ENCODE results near the gene TMTC1. TPM values are rescaled to one million over a fixed set of nuclear protein-coding genes. Genes with fewer than 3 reads are reported as not detected.

TMTC1 gene
- total and polyA plus RNA-seq, 9 of the 15 experiments (the other 6 are each of a cell fraction or from before 2014, with no cell fraction given) = under 0.01 to 0.18 (median 0.06) TPM; not detected in 2

DNA sequence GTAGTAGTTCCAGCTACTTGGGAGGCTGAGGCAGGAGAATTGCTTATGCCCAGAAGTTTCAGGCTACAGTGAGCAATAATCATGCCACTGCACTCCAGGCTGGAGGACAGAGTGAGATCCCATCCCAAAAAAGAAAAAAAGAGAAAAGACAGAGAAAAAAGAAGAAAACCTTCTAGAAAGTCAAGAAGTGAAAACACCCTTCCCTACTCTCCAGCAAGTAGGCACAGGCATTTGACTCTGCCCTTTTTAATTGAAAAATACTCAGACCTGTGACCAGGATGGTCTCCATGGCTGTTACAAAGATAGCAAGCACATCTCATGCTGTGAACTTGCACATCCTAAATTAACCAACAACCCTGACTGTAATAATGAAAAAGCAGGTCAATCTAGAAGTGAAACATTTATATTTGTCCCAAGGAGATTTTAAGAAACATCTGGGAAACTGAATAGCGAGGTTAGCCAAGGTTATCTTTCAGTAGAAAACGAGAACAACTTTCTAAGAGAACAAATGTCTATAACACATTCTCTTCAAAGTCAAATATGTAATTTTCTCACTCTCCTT lies 2.0 kb downstream of the TMTC1 start:
- no peaks in the 10 kb centered on the region for H3K4me1 ChIP-seq (replicated peaks in 1 of 2; ENCODE audit: control insufficient read depth in 2 of 2, insufficient read depth in 2 of 2, low read length in 2 of 2)
- H3K27ac ChIP-seq (ENCODE audit: extremely low read depth, low read depth, low read length) = no peak overlapping the region
- no peaks in the 10 kb centered on the region for H3K79me2 ChIP-seq (ENCODE audit: control insufficient read depth, insufficient read depth, low read length)
- H3K9ac ChIP-seq (ENCODE audit: insufficient read depth in 1 of 2, low read depth in 2 of 2, low read length in 2 of 2) = no peak overlapping the region
- CTCF ChIA-PET (ENCODE audit: low intra/inter-chr PET ratio) = no interaction called here
- DNase-seq (ENCODE audit: extremely low read depth in 1 of 4, low spot score in 3 of 4) (no peak), ATAC-seq (no peak), FAIRE-seq (no peak)
- no peaks in the 10 kb centered on the region for H3K9me1 ChIP-seq (ENCODE audit: control insufficient read depth, insufficient read depth, low read length)
- no peaks in the 10 kb centered on the region for H3K27me3 ChIP-seq (ENCODE audit: control insufficient read depth in 2 of 2, insufficient read depth in 2 of 2, low read length in 2 of 2)
- H3K9me3 ChIP-seq (replicated peaks; ENCODE audit: control insufficient read depth, insufficient read depth, low read depth, low read length) = no peaks in the 10 kb centered on the region
- H3K4me3 ChIP-seq = no peak overlapping the region
- H4K20me1 ChIP-seq (replicated peaks; ENCODE audit: control insufficient read depth, insufficient read depth, low read length) = no peaks in the 10 kb centered on the region
- intact Hi-C loops (cut with micrococcal nuclease) (no loop called here), in situ Hi-C loops (cut with MboI) (no loop called here)
- no TSS peak for BruUV-seq (replicated peaks)
- WGBS (ENCODE audit: insufficient coverage, low coverage, missing lambda C conversion rate) = 0% methylated on average over 2 of the region's 2 CpGs
- POLR2A ChIA-PET = no interaction called here
- no peak overlapping the region for H3K4me2 ChIP-seq (ENCODE audit: insufficient read depth, low read length)
- no peak overlapping the region for H2AFZ ChIP-seq (ENCODE audit: low read depth, low read length)
- no peaks in the 10 kb centered on the region for H3K36me3 ChIP-seq (ENCODE audit: control insufficient read depth, insufficient read depth, low read length)
- TF ChIP-seq CSDE1 (IDR thresholded peaks at IDR 0.05) (no peak), ZBTB8A (IDR thresholded peaks at IDR 0.05; ENCODE audit: partially characterized antibody) (no peak), ESRRB (CRISPR knock-in tag; IDR thresholded peaks at IDR 0.05; ENCODE audit: borderline replicate concordance) (no peak), ARID2 (IDR thresholded peaks at IDR 0.05) (no peak), POLR2A (conservative IDR thresholded peaks at IDR 0.05) (no peak), ZC3H11A (IDR thresholded peaks at IDR 0.05; ENCODE audit: low read depth, low read length) (no peak), BDP1 (IDR thresholded peaks at IDR 0.05; ENCODE audit: insufficient read depth, insufficient read length) (no peak), ZKSCAN3 (CRISPR knock-in tag; IDR thresholded peaks at IDR 0.05) (no peak), SREBF2 (CRISPR knock-in tag; IDR thresholded peaks at IDR 0.05) (no peak)
- TF ChIP-seq, protein P1, sequence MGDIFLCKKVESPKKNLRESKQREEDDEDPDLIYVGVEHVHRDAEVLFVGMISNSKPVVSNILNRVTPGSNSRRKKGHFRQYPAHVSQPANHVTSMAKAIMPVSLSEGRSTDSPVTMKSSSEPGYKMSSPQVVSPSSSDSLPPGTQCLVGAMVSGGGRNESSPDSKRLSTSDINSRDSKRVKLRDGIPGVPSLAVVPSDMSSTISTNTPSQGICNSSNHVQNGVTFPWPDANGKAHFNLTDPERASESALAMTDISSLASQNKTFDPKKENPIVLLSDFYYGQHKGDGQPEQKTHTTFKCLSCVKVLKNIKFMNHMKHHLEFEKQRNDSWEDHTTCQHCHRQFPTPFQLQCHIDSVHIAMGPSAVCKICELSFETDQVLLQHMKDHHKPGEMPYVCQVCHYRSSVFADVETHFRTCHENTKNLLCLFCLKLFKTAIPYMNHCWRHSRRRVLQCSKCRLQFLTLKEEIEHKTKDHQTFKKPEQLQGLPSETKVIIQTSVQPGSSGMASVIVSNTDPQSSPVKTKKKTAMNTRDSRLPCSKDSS (IDR thresholded peaks at IDR 0.05; ENCODE audit: low read depth, partially characterized antibody) = no peak
- TF ChIP-seq, protein P2, sequence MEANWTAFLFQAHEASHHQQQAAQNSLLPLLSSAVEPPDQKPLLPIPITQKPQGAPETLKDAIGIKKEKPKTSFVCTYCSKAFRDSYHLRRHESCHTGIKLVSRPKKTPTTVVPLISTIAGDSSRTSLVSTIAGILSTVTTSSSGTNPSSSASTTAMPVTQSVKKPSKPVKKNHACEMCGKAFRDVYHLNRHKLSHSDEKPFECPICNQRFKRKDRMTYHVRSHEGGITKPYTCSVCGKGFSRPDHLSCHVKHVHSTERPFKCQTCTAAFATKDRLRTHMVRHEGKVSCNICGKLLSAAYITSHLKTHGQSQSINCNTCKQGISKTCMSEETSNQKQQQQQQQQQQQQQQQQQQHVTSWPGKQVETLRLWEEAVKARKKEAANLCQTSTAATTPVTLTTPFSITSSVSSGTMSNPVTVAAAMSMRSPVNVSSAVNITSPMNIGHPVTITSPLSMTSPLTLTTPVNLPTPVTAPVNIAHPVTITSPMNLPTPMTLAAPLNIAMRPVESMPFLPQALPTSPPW (CRISPR knock-in tag; IDR thresholded peaks at IDR 0.05) = no peak

Measured in K562 (cell line).